Breast epithelium (tissue), 3 donors: ENCODE data around the gene PRKN.

Source experiments
- CTCF ChIP-seq, 3 donors: fragments of 450-650 bp; IDR thresholded peaks; one replicate each; pipeline ENCODE4 v1.5.1; 2016 to 2017; ENCODE audit warnings: antibody characterized with exemption in 3 of 3, mild to moderate bottlenecking in 3 of 3, moderate library complexity in 3 of 3
- POLR2A ChIP-seq: fragments of 450-650 bp; IDR thresholded peaks from one replicate; pipeline ENCODE4 v1.6.1; 2016; ENCODE audit warnings: antibody characterized with exemption, mild to moderate bottlenecking, moderate library complexity

- no peak for TF ChIP-seq CTCF (IDR thresholded peaks at IDR 0.05)
- no peak for TF ChIP-seq POLR2A
Observed at GRCh38 chr6:162736961-162737360, 9.4 kb upstream of the PRKN start.
